NCI-H187 treated with DMSO at 0.1 percent for 48 hours (cell line): ENCODE measurements around the gene C1orf167.

Experiments
- DNase-seq: peaks from one replicate; lab custom pipeline; 2025; lab: John Stamatoyannopoulos, UW

The C1orf167 gene

GRCh38 chr1:11765661-11766428, 3.9 kb downstream of the C1orf167 start:
- DNase-seq, result no peak

GRCh38 chr1:11766429-11766776, 4.4 kb downstream of the C1orf167 start:
- no peak for DNase-seq

- DNase-seq, result no peak
Observed at GRCh38 chr1:11767922-11768704, 6.1 kb downstream of the C1orf167 start.

GRCh38 chr1:11768821-11769220, 6.8 kb downstream of the C1orf167 start:
- DNase-seq, result no peak

- DNase-seq, result no peak
Observed at GRCh38 chr1:11769274-11769673, 7.3 kb downstream of the C1orf167 start.

GRCh38 chr1:11770011-11770410, 8.0 kb downstream of the C1orf167 start:
- no peak for DNase-seq

GRCh38 chr1:11771481-11772043, 9.6 kb downstream of the C1orf167 start:
- DNase-seq, result no peak

GRCh38 chr1:11772458-11772857, 10.5 kb downstream of the C1orf167 start:
- DNase-seq, result no peak

GRCh38 chr1:11774753-11775152, 12.8 kb downstream of the C1orf167 start:
- no peak for DNase-seq

GRCh38 chr1:11777658-11778322, 15.8 kb downstream of the C1orf167 start:
- no peak for DNase-seq

GRCh38 chr1:11778336-11778735, 16.3 kb downstream of the C1orf167 start:
- DNase-seq, result no peak

GRCh38 chr1:11778844-11779623, 17.0 kb downstream of the C1orf167 start:
- no peak for DNase-seq

GRCh38 chr1:11779715-11780379, 17.9 kb downstream of the C1orf167 start:
- no peak for DNase-seq

GRCh38 chr1:11780380-11781147, 18.6 kb downstream of the C1orf167 start:
- DNase-seq, result no peak

GRCh38 chr1:11781297-11781696, 19.3 kb downstream of the C1orf167 start:
- no peak for DNase-seq

GRCh38 chr1:11782127-11782708, 20.2 kb downstream of the C1orf167 start:
- no peak for DNase-seq

- no peak for DNase-seq
Observed at GRCh38 chr1:11783556-11783955, 21.6 kb downstream of the C1orf167 start.

GRCh38 chr1:11784256-11784992, 22.4 kb downstream of the C1orf167 start:
- DNase-seq, result no peak
